ENCODE data around the gene MPZ. TPM values are rescaled to one million over a fixed set of nuclear protein-coding genes. Genes with fewer than 3 reads are reported as not detected.

The MPZ gene
- total and polyA plus RNA-seq, 10 of the 15 experiments (the other 5 are each of a cell fraction or from before 2014, with no cell fraction given) = 0.09 to 6.9 (median 4.7) TPM

DNA sequence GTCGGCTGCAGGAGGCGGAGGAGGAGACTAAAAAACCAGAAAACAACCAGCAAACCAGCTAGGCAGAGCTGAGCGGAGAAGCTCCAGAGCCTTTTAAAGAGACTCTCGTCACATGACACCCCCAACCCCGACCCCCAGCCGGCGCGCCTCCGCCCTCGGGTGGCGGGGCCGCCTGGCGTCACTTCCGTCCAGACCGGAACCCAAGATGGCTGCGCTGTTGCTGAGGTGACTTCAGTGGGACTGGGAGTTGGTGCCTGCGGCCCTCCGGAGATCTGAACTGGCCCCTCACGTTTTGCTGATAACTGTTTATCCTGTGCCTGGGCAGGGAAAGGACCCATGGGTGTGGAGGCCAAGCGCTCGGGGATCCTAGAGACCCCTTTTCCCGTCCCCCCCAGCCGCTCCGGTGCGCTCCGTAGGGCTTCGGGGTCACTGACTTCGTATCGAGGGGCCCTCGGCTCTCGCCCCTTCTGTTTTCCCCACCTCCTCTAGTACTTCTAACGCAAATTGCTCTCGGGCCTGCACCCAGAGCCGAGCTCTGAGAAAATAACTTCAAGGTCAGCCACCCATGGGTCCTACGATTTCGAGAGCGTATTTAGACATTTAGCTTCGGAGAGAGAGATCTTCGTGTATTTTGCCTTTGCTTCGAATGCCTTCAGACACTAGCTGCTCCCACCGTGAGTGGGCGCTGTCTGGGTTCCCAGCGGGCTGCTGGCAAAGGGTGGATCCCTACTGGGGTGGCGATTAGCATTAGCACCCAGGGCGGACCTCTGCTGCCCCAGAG, 4.6 kb upstream of the MPZ start, which contains the start of gene SDHC (continued):
- TF ChIP-seq SIX5 (IDR thresholded peaks at IDR 0.05; ENCODE audit: low read depth, low read length, severe bottlenecking) (no peak), ZZZ3 (IDR thresholded peaks at IDR 0.05; ENCODE audit: control insufficient read depth, insufficient read length, low read depth) (no peak), ZSCAN29 (IDR thresholded peaks at IDR 0.05) (no peak), ZNF384 (IDR thresholded peaks at IDR 0.05; ENCODE audit: borderline replicate concordance, low read depth, low read length) (no peak)

DNA sequence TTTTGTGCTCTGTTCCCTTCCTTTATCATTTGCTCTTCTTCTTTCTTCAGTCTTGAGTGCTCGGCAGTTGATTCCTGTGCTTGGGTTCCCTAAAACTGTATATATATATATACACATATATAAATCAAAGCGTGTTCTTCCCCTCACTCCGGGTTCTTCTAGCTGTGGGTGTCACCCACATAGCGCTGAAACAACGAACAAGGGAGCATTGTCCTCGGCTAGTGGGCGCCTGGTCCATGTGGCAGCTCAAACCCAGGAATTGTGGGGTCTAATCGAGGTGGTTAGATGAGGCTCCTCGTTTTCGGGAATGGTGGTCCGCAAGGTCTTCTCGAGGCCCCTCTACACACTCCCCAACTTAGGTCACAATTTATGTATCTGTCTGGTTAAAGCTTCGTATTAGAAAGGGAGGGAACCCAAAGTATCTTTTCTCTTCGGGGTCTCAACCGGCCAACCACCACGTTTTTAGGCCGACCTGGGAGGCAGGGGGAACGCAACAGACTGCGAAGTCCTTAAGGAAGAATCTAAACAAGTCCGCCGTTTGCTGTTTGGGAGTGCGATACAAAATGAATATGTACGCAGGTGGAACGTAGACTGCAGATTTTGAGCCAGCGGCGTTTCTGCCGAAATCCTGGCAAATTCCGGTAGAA, 3.9 kb upstream of the MPZ start:
- 28% methylated on average over 28 of the region's 28 CpGs for WGBS (ENCODE audit: insufficient coverage, insufficient replicate concordance, low lambda C conversion rate, missing lambda C conversion rate)
- no peaks in the 10 kb centered on the region for H4K20me1 ChIP-seq (ENCODE audit: control insufficient read depth, insufficient read depth)
- H3K4me3 ChIP-seq = peak overlapping the region; percentile 80
- no peaks in the 10 kb centered on the region for H3K36me3 ChIP-seq (ENCODE audit: control insufficient read depth in 2 of 2, insufficient read depth in 2 of 2, low read length in 1 of 2)
- H3K4me2 ChIP-seq (ENCODE audit: control insufficient read depth, insufficient read depth) = peak overlapping the region; percentile 85
- no peaks in the 10 kb centered on the region for H3K27me3 ChIP-seq (replicated peaks in 1 of 2; ENCODE audit: control insufficient read depth in 2 of 2, insufficient read depth in 2 of 2, low read length in 1 of 2)
- in situ Hi-C loops (cut with MboI) (no loop called here), intact Hi-C loops (cut with micrococcal nuclease; ENCODE audit: unreplicated experiment) (loop anchor here (5.0 kb wide), 1 partner anchor 69 kb away; no protein-coding TSS in a partner anchor)
- ChIA-PET RAD21 (ENCODE audit: unreplicated experiment) (interaction anchor here (0.6 to 1.3 kb wide), 6 partner anchors 22 to 88 kb away, joined by 3 to 6 read pairs (median 4); partner anchors contain the start of gene TOMM40L), SMC1A (ENCODE audit: uncharacterized antibody, unreplicated experiment) (interaction anchor here (0.9 to 3.0 kb wide), 8 partner anchors 11 to 111 kb away, joined by 3 to 16 read pairs (median 4); partner anchors contain the start of genes CFAP126 and NDUFS2), POLR2A (interaction anchor here (1.1 to 1.5 kb wide), 3 partner anchors 7 to 89 kb away, joined by 3 to 6 read pairs (median 5); no protein-coding TSS in a partner anchor), CTCF (interaction anchor here (0.6 to 3.6 kb wide), 9 partner anchors 10 to 103 kb away, joined by 3 to 13 read pairs (median 5); partner anchors contain the start of gene TOMM40L)
- FAIRE-seq = peak; percentile 71
- peaks cover 3% of the 10 kb centered on the region; the same call in 1 of the 2 replicates for H3K4me1 ChIP-seq (ENCODE audit: control insufficient read depth, insufficient read depth, low read length)
- TF ChIP-seq RUNX3 (IDR thresholded peaks at IDR 0.05; ENCODE audit: low read length) (0 out of 2 replicates have a peak, but pooled peaks have one; percentile 1), CBX3 (IDR thresholded peaks at IDR 0.05; ENCODE audit: borderline replicate concordance, low read depth) (no peak)
- peaks cover 15% of the 10 kb centered on the region for H3K79me2 ChIP-seq (ENCODE audit: control insufficient read depth, insufficient read depth, low read length)
- no peak for DNase-seq (ENCODE audit: low read depth, low spot score)
- peak overlapping the region; percentile 94 for H2AFZ ChIP-seq (ENCODE audit: control insufficient read depth, low read depth, low read length)
- peak overlapping the region; percentile 65 for H3K27ac ChIP-seq (ENCODE audit: control insufficient read depth, insufficient read depth)
- H3K9ac ChIP-seq (ENCODE audit: control insufficient read depth, insufficient read depth, low read length) = peak overlapping the region; percentile 83
- H3K9me3 ChIP-seq (replicated peaks; ENCODE audit: control insufficient read depth, insufficient read depth, low read length) = no peaks in the 10 kb centered on the region
- TSS peak; percentile 90 for BruUV-seq (replicated peaks)
- ATAC-seq = peak; percentile 19; the same call in 2 of the 3 replicates
